PFSK-1 (cell line): Measurements from ENCODE around the gene DACH1.

Experiments used
- FOXP2 ChIP-seq: optimal IDR thresholded peaks from 2 replicates; pipeline ENCODE3; 2011; ENCODE audit warnings: borderline replicate concordance, control low read depth, inconsistent platforms; ENCODE audit not compliant: insufficient read depth; ENCODE audit errors: extremely low read length, extremely low read depth
- POLR2AphosphoS5 ChIP-seq: IDR thresholded peaks from 2 replicates; pipeline ENCODE4 v1.6.1; 2012; ENCODE audit warnings: low read depth, mild to moderate bottlenecking, control low read depth, low read length, moderate library complexity
- SIN3A ChIP-seq: IDR thresholded peaks from 2 replicates; pipeline ENCODE4 v1.6.1; 2012; ENCODE audit warnings: mild to moderate bottlenecking, low read length, moderate library complexity, borderline replicate concordance; ENCODE audit not compliant: insufficient read depth
- TAF1 ChIP-seq: IDR thresholded peaks from 2 replicates; pipeline ENCODE4 v1.6.1; 2012; ENCODE audit warnings: low read length, control low read depth, borderline replicate concordance; ENCODE audit not compliant: insufficient read depth
- TF ChIP-seq, protein P1 (sequence below), 2 experiments: IDR thresholded peaks; 2 replicates each; pipeline versions ENCODE4 v1.6.1 to v1.8.0; 2011 to 2012; ENCODE audit warnings: low read depth in 2 of 2, low read length in 2 of 2, control low read depth in 1 of 2, inconsistent platforms in 1 of 2, mild to moderate bottlenecking in 1 of 2, moderate library complexity in 1 of 2; ENCODE audit not compliant: insufficient read depth in 1 of 2

The DACH1 gene

DNA sequence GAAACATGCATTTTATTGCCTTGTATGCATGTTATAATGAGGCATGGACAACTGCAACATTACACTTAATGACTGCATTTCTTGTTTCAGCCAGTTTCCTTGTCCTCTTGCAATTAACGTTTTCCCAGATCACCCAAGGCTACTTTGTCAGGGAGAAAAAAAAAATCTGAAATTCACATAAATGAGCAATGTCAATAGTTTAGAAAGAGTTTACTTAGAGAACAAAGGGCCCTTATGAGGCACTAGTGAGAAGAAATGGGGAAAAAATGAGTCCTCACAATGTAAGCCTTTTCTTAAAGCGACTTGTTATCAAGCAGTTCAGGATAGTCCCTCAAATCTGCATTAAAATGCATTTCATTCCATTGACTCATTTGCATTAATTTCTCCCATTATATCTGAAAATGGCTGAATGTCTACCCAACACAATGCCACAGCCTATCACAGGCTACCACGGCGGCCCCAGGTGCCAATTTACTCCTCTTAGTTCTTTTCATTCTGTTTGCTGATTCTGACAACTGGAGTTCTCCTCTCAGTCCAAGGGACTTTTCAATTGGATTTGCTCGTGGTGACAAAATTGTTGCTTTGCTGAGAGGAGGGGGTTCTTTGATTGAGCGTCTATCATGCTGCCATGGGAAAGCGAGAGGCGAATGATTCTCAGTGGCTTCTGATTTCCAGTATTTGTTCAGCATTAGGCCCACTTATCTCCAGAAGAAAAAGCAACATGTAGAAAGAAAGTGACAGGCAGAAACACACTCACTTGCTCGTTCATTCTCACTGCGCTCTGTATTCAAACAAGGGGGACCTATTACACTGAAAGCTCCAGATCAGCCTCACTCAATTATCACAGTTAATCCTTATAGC is 107.1 kb downstream of the DACH1 start:
- TF ChIP-seq POLR2AphosphoS5 (no peak), TAF1 (no peak), SIN3A (no peak), FOXP2 (no peak)
- TF ChIP-seq, protein P1, sequence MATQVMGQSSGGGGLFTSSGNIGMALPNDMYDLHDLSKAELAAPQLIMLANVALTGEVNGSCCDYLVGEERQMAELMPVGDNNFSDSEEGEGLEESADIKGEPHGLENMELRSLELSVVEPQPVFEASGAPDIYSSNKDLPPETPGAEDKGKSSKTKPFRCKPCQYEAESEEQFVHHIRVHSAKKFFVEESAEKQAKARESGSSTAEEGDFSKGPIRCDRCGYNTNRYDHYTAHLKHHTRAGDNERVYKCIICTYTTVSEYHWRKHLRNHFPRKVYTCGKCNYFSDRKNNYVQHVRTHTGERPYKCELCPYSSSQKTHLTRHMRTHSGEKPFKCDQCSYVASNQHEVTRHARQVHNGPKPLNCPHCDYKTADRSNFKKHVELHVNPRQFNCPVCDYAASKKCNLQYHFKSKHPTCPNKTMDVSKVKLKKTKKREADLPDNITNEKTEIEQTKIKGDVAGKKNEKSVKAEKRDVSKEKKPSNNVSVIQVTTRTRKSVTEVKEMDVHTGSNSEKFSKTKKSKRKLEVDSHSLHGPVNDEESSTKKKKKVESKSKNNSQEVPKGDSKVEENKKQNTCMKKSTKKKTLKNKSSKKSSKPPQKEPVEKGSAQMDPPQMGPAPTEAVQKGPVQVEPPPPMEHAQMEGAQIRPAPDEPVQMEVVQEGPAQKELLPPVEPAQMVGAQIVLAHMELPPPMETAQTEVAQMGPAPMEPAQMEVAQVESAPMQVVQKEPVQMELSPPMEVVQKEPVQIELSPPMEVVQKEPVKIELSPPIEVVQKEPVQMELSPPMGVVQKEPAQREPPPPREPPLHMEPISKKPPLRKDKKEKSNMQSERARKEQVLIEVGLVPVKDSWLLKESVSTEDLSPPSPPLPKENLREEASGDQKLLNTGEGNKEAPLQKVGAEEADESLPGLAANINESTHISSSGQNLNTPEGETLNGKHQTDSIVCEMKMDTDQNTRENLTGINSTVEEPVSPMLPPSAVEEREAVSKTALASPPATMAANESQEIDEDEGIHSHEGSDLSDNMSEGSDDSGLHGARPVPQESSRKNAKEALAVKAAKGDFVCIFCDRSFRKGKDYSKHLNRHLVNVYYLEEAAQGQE (IDR thresholded peaks at IDR 0.05; ENCODE audit: insufficient read depth in 1 of 2, low read depth in 2 of 2, low read length in 2 of 2) = no peak

DNA sequence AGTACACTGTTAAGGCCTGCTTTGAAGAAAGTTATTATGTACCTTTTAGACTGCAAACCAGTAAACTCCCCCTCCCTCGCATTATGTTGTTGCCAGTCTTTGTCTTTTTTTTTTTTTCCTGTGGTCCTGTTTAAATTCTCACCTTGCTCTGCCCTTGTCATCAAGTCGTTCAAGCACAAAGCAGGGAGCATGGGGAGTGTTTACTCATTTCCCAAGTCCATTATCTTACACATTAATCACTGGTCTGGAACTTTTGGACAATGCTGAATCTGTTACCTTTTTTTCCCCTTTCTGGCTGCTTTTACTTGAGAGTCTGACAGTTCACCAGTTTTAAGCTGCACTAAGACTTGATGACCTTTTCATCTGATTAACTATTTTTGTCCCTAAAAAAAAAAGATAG is 108.2 kb downstream of the DACH1 start:
- no peak for TF ChIP-seq SIN3A
- TF ChIP-seq FOXP2 = peak; percentile 32

DNA sequence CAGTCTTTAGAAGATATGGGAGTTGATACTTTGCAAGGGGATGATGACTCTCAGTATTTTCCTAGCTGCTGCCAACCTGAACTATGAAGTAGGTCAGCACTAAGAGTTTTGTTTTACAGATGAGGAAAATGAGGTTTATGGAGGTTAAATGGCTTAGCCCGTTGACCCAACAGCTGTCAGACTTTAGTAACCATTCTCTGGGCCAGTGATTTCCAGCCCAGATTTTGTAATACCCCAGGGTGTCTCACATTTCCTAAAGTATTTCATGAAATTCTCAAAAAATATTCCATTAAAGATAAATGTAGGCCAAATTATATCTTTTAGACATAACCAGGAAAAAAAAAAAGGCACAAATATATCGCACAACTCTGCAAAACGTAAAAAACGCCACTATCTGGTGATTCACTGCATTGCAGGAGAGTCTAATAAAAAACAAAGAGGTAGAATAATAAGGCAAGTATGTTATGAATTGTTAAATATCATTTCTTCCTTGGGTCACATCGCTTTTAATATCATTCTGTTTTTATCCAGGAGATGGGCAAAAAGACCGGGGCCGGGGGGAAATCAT is 112.5 kb downstream of the DACH1 start:
- TF ChIP-seq FOXP2 (no peak), TAF1 (no peak), POLR2AphosphoS5 (no peak), SIN3A (no peak)
- TF ChIP-seq, protein P1 (IDR thresholded peaks at IDR 0.05; ENCODE audit: insufficient read depth in 1 of 2, low read depth in 2 of 2, low read length in 2 of 2) = no peak

DNA sequence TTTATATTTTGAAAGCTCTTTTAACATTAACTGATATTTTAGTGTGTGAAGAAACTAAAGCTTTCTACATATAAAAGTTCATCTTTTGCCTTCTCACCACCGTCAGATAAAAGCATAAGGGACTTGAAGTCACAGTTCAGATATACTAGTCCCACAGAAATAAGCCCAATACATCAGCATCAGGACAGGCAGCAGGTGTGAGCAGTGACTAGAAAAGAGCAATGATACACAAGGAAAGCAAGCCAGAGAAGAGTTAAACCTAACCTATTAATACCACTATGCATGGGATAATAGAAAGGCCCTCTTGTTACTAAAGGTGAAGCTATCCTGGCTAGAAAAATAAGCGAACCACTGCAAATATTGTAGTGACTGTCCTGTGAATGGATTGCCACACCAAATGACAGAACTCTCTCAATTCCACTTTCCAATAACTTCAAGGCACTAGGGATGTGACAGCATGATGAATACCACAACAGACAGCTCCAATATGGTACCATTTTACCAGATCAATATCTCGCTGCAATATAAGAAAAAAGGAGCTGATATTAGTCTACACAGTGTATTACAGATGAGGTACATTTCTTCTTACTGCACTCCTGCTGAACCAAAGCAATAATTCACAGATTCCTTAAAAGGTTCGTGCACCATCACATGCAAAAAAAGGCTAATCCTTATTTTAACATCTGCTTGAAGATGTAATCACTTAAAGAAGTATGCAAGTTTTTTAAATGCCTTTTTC is 114.1 kb downstream of the DACH1 start:
- no peak for TF ChIP-seq POLR2AphosphoS5

DNA sequence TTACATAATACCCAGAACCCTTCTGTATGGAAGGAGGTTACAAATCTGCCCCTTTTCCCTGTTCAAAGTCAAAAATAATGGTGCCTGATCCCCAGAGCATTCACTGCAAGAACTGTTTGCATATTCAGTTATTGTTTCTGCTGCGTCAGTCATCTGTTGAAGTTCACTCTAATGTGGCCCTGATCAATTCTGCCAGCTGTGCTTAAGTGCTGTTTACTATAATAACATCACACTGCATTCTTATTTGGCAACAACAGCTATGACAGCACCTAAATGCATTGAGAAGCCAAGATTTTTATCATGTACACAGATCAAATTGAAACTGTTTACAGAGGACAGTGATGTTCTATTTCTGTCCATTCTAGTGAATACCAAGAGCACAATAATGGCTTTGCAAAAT is 115.9 kb downstream of the DACH1 start:
- TF ChIP-seq, protein P1 (IDR thresholded peaks at IDR 0.05; ENCODE audit: insufficient read depth in 1 of 2, low read depth in 2 of 2, low read length in 2 of 2) = no peak
- peak; percentile 46 for TF ChIP-seq FOXP2

DNA sequence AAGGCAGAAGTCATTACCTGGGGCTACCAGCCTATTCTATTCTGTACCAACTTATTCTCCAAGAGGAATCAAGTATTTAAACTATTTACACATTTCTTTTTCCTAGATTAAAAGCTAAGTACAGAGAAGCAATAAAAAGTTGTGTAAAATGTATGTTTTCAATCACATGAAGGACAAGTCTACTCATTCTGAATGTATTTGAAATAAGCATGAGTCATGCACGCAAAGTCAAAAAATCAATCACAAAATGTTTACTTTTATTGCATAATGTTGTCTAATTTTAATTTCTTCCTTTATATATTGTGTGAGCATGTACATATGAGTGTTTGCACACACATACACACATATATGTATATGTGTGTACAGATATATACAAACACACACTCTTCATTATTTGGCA is 136.7 kb downstream of the DACH1 start:
- TF ChIP-seq, protein P1 (IDR thresholded peaks at IDR 0.05; ENCODE audit: insufficient read depth in 1 of 2, low read depth in 2 of 2, low read length in 2 of 2) = no peak
- TF ChIP-seq POLR2AphosphoS5 (no peak), TAF1 (no peak), FOXP2 (no peak), SIN3A (no peak)
